ENCODE data around the gene TTC28.

GRCh38 chr22:28175730-28176492 is 503.7 kb downstream of the TTC28 start:
- TF ChIP-seq CTCF (IDR thresholded peaks at IDR 0.05; ENCODE audit: extremely low read depth in 1 of 2, insufficient read depth in 1 of 2, low read depth in 1 of 2, low read length in 2 of 2) (no peak), EZH2 (IDR thresholded peaks at IDR 0.05; ENCODE audit: borderline replicate concordance, low read depth, low read length, severe bottlenecking) (no peak), JUN (IDR thresholded peaks at IDR 0.05; ENCODE audit: borderline replicate concordance, insufficient read depth, insufficient read length, low read depth) (no peak), POLR2AphosphoS5 (IDR thresholded peaks at IDR 0.05; ENCODE audit: insufficient read depth, low read depth, low read length) (no peak), POLR2A (IDR thresholded peaks at IDR 0.05; ENCODE audit: low read depth, low read length) (no peak), MYC (IDR thresholded peaks at IDR 0.05; ENCODE audit: low read depth, low read length) (no peak)

Data from endothelial cell of umbilical vein (primary cell).